HCT116 (cell line): ENCODE measurements around the gene TCF12. TPM values are rescaled to one million over a fixed set of nuclear protein-coding genes. Genes with fewer than 3 reads are reported as not detected.

Experiments used
- ATAC-seq: fragments of 200-7000 bp; cut with Tn5 transposase; 2 replicates; pipeline ENCODE4 v1.9.1; 2020; ENCODE audit warnings: mild to moderate bottlenecking, moderate library complexity
- BruUV-seq: library from RNA; stranded (reverse); fragments of 400-500 nt; replicated peaks from 2 replicates; lab custom pipeline; 2021; lab: Mats Ljungman, UMichigan
- CTCF ChIA-PET: fragments of 300-600 bp; sonication (Branson Sonifier 250); formaldehyde crosslinking; loops from one replicate; lab custom pipeline; 2021; ENCODE audit warnings: antibody characterized with exemption; lab: Charles Lee
- POLR2A ChIA-PET: fragments of 300-600, 350-600 bp; sonication (Branson Sonifier 250); formaldehyde crosslinking; loops from one replicate; lab custom pipeline; 2021; ENCODE audit warnings: antibody characterized with exemption; lab: Charles Lee
- RAD21 ChIA-PET, 2 experiments: fragments of 300-600 bp; sonication (Branson Sonifier 250); formaldehyde crosslinking; loops; one replicate each; lab custom pipeline; 2023; ENCODE audit warnings: low total read pairs in 2 of 2; ENCODE audit not compliant: uncharacterized antibody in 2 of 2, unreplicated experiment in 2 of 2, low non-redundant PET in 1 of 2; lab: Charles Lee
- DNase-seq: peaks from one replicate; pipeline ENCODE4 v3.0.0-alpha.2; 2010; ENCODE audit warnings: low read depth, low spot score
- H2AFZ ChIP-seq: fragments of 200-600 bp; shearing (Covaris generic), sonication (generic); 2 replicates; pipeline ENCODE4 v1.6.1; 2017; ENCODE audit warnings: low read depth, mixed run types, mixed read lengths, antibody characterized with exemption, low read length; ENCODE audit not compliant: poor library complexity, severe bottlenecking
- H3K27ac ChIP-seq: 2 replicates; pipeline ENCODE4 v1.5.1; 2012; ENCODE audit warnings: low read depth, low read length
- H3K27me3 ChIP-seq: fragments of 200-600 bp; sonication (generic); 2 replicates; pipeline ENCODE4 v1.6.1; 2016; ENCODE audit warnings: mixed run types, low read length, mixed read lengths; ENCODE audit not compliant: insufficient read depth
- H3K36me3 ChIP-seq, 2 experiments: fragments of 200-500 bp in 1 of 2; fragments of 200-600 bp in 1 of 2; sonication (Bioruptor generic) in 1 of 2; sonication (generic) in 1 of 2; 2 replicates each; pipeline versions ENCODE4 v1.5.1 to v1.6.1; 2014 to 2016; ENCODE audit warnings: low read length in 2 of 2, inconsistent platforms in 1 of 2, mixed read lengths in 1 of 2, mixed run types in 1 of 2; ENCODE audit not compliant: insufficient read depth in 2 of 2, control insufficient read depth in 1 of 2
- H3K4me1 ChIP-seq, 2 experiments: fragments of 200-600 bp in 1 of 2; sonication (generic) in 1 of 2; 2 replicates each; pipeline versions ENCODE4 v1.5.1 to v1.6.1; 2012 to 2017; ENCODE audit warnings: low read length in 2 of 2, inconsistent platforms in 1 of 2, mild to moderate bottlenecking in 1 of 2, mixed read lengths in 1 of 2, mixed run types in 1 of 2, moderate library complexity in 1 of 2; ENCODE audit not compliant: insufficient read depth in 2 of 2, control insufficient read depth in 1 of 2
- H3K4me2 ChIP-seq: fragments of 200-600 bp; sonication (generic); 2 replicates; pipeline ENCODE4 v1.6.1; 2017; ENCODE audit warnings: mixed run types, low read length, mixed read lengths
- H3K4me3 ChIP-seq, 2 experiments: fragments of 200-600 bp in 1 of 2; sonication (generic) in 1 of 2; replicated peaks in 1 of 2; 2 replicates each; pipeline ENCODE4 v1.5.1; 2011 to 2016; ENCODE audit warnings: low read length in 2 of 2, control low read depth in 1 of 2, low read depth in 1 of 2, mild to moderate bottlenecking in 1 of 2, mixed read lengths in 1 of 2, mixed run types in 1 of 2
- H3K79me2 ChIP-seq: fragments of 200-600 bp; sonication (generic); 2 replicates; pipeline ENCODE4 v1.6.1; 2017; ENCODE audit warnings: mild to moderate bottlenecking, mixed run types, low read length, moderate library complexity, mixed read lengths; ENCODE audit not compliant: insufficient read depth
- H3K9ac ChIP-seq: fragments of 200-600 bp; sonication (generic); 2 replicates; pipeline ENCODE4 v1.6.1; 2016; ENCODE audit warnings: low read length, mixed read lengths
- H3K9me2 ChIP-seq: fragments of 200-600 bp; sonication (generic), shearing (Covaris generic); 2 replicates; pipeline ENCODE4 v1.6.1; 2017; ENCODE audit warnings: mixed run types, mild to moderate bottlenecking, moderate library complexity; ENCODE audit not compliant: insufficient read depth
- H3K9me3 ChIP-seq, 2 experiments: fragments of 200-500 bp in 1 of 2; fragments of 200-600 bp in 1 of 2; sonication (Bioruptor generic) in 1 of 2; sonication (generic) in 1 of 2; 2 replicates each; pipeline ENCODE4 v1.6.1; 2014 to 2017; ENCODE audit warnings: low read length in 2 of 2, mixed read lengths in 2 of 2, inconsistent platforms in 1 of 2, low read depth in 1 of 2, mild to moderate bottlenecking in 1 of 2, mixed run types in 1 of 2, moderate library complexity in 1 of 2; ENCODE audit not compliant: control insufficient read depth in 1 of 2, insufficient read depth in 1 of 2
- H4K20me1 ChIP-seq: fragments of 200-600 bp; sonication (generic), shearing (Covaris generic); 2 replicates; pipeline ENCODE4 v1.6.1; 2017; ENCODE audit warnings: mixed run types, mild to moderate bottlenecking, moderate library complexity; ENCODE audit not compliant: insufficient read depth
- EGR1 ChIP-seq: IDR thresholded peaks from 2 replicates; pipeline ENCODE4 v1.6.1; 2012; ENCODE audit warnings: low read depth
- EZH2 ChIP-seq: fragments of 200-600 bp; sonication (generic); IDR thresholded peaks from 2 replicates; pipeline ENCODE4 v1.6.1; 2017; ENCODE audit warnings: antibody characterized with exemption, mixed run types
- JUND ChIP-seq: IDR thresholded peaks from 2 replicates; pipeline ENCODE4 v1.6.1; 2012
- SIN3A ChIP-seq: IDR thresholded peaks from 2 replicates; pipeline ENCODE4 v1.6.1; 2012; ENCODE audit warnings: low read depth
- SRF ChIP-seq: IDR thresholded peaks from 2 replicates; pipeline ENCODE4 v1.6.1; 2012; ENCODE audit warnings: low read depth
- TCF7L2 ChIP-seq: IDR thresholded peaks from 2 replicates; pipeline ENCODE4 v1.7.0; 2011; ENCODE audit warnings: borderline replicate concordance, inconsistent platforms; ENCODE audit not compliant: insufficient read depth, insufficient read length; ENCODE audit errors: extremely low read depth
- intact Hi-C: fragments of 100-400 bp; cut with micrococcal nuclease; formaldehyde crosslinking; loops from 2 replicates; pipeline ENCODE4 v1.10.0; 2022
- total RNA-seq: library from RNA; stranded (reverse); gene quantifications from one replicate; pipeline ENCODE4 v1.2.1, GENCODE V29; 2021; ENCODE audit not compliant: unreplicated experiment
- TF ChIP-seq, protein P1 (sequence below), 3 experiments: fragments of 200-600 bp in 1 of 3; sonication (generic) in 1 of 3; IDR thresholded peaks in 2 of 3; conservative IDR thresholded peaks in 1 of 3; 2 replicates each; pipeline ENCODE4 v1.5.1; 2012 to 2017; ENCODE audit warnings: low read depth in 2 of 3, low read length in 2 of 3, antibody characterized with exemption in 1 of 3, borderline replicate concordance in 1 of 3, control low read depth in 1 of 3, mild to moderate bottlenecking in 1 of 3, mixed read lengths in 1 of 3, mixed run types in 1 of 3, moderate library complexity in 1 of 3; ENCODE audit not compliant: insufficient read depth in 1 of 3

The TCF12 gene
- total RNA-seq, 1 experiment from 2014 or later, result 71.6 TPM

DNA sequence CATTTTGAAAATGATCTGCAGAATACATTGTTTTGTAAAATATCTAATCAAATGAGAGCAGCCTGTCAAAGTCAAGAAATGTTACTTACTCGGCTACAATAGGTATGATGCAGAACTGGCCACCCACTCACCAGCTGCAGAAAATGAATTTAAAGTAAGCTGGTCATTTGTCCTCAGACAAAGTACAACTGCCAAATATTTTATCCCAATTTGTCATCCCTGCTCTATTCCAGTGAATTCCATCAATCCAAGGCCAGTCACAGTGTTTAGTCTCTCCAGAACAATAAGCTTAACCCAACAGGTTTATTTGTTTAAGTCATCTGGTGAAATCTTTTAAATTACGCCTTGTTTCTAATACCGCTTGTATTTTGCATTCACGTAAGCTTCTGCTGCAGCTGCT is 46.6 kb upstream of the TCF12 start (continued):
- TF ChIP-seq EZH2, result no peak
- no peak for TF ChIP-seq SRF
- no peak for TF ChIP-seq JUND

DNA sequence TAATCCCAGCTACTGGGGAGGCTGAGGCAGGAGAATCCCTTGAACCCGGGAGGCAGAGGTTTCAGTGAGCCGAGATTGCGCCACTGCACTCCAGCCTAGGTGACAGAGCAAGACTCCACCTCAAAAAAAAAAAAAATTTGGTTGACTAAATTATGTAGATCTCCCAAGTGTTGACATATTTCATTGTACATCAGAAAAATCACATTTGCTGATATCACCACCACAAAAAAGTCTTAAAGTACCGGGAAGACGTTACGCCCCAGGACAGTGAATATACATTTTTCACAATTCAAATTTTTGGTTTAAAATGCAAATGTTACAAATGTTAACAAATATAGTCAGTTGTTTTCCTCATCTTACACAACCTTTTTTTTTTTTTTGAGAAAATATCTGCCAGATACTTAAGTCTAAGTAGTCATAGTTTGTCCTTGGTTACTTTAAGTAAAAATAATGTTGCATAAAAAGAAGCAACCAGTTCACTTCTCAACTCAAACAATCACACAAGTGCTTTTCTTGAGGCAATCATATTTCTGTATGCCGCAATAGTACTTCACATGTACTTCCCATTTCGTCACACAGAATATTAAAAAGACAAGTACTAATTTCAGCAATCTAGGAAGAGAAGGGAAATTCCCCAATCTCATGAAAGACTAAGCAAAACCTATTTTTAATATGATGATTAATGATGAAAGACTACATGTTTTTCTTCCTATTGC is 41.0 kb upstream of the TCF12 start:
- no peak overlapping the region for H3K9ac ChIP-seq
- no peaks in the 10 kb centered on the region for H4K20me1 ChIP-seq
- ChIA-PET CTCF (no interaction called here), RAD21 (no interaction called here), POLR2A (no interaction called here)
- H2AFZ ChIP-seq, result no peak overlapping the region
- DNase-seq (no peak), ATAC-seq (no peak)
- no peaks in the 10 kb centered on the region for H3K9me3 ChIP-seq
- TF ChIP-seq EGR1 (no peak), SIN3A (no peak), TCF7L2 (no peak)
- TF ChIP-seq, protein P1, sequence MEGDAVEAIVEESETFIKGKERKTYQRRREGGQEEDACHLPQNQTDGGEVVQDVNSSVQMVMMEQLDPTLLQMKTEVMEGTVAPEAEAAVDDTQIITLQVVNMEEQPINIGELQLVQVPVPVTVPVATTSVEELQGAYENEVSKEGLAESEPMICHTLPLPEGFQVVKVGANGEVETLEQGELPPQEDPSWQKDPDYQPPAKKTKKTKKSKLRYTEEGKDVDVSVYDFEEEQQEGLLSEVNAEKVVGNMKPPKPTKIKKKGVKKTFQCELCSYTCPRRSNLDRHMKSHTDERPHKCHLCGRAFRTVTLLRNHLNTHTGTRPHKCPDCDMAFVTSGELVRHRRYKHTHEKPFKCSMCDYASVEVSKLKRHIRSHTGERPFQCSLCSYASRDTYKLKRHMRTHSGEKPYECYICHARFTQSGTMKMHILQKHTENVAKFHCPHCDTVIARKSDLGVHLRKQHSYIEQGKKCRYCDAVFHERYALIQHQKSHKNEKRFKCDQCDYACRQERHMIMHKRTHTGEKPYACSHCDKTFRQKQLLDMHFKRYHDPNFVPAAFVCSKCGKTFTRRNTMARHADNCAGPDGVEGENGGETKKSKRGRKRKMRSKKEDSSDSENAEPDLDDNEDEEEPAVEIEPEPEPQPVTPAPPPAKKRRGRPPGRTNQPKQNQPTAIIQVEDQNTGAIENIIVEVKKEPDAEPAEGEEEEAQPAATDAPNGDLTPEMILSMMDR (IDR thresholded peaks at IDR 0.05 in 2 of 3, conservative IDR thresholded peaks at IDR 0.05 in 1 of 3; ENCODE audit: borderline replicate concordance in 1 of 3, insufficient read depth in 1 of 3, low read depth in 2 of 3, low read length in 2 of 3), result no peak
- H3K36me3 ChIP-seq, result no peaks in the 10 kb centered on the region
- intact Hi-C loops, result no loop called here
- no peaks in the 10 kb centered on the region for H3K4me1 ChIP-seq
- no peak overlapping the region for H3K4me3 ChIP-seq
- no peak overlapping the region for H3K4me2 ChIP-seq
- BruUV-seq, result no TSS peak
- H3K27me3 ChIP-seq, result no peaks in the 10 kb centered on the region
- H3K27ac ChIP-seq, result no peak overlapping the region
- no peaks in the 10 kb centered on the region for H3K79me2 ChIP-seq
- H3K9me2 ChIP-seq, result no peaks in the 10 kb centered on the region
